NCI-H2196 (cell line): ENCODE results near the gene SERPINA1.

Experiments used
- DNase-seq: peaks from one replicate; lab custom pipeline; 2025; ENCODE audit not compliant: unreplicated experiment; lab: John Stamatoyannopoulos, UW

The SERPINA1 gene

GRCh38 chr14:94398182-94398479 is 9.7 kb upstream of the SERPINA1 start:
- no peak for DNase-seq

GRCh38 chr14:94397289-94398181 is 9.1 kb upstream of the SERPINA1 start:
- DNase-seq: no peak

GRCh38 chr14:94396628-94397225 is 8.3 kb upstream of the SERPINA1 start:
- no peak for DNase-seq

- no peak for DNase-seq
Measured at GRCh38 chr14:94395888-94396574, 7.6 kb upstream of the SERPINA1 start.

- DNase-seq: no peak
Measured at GRCh38 chr14:94395282-94395887, 7.0 kb upstream of the SERPINA1 start.

- no peak for DNase-seq
Measured at GRCh38 chr14:94394581-94395207, 6.3 kb upstream of the SERPINA1 start.

- DNase-seq: no peak
Measured at GRCh38 chr14:94394025-94394493, 5.7 kb upstream of the SERPINA1 start.

- no peak for DNase-seq
Measured at GRCh38 chr14:94393474-94393873, 5.1 kb upstream of the SERPINA1 start.

GRCh38 chr14:94392510-94392935 is 4.1 kb upstream of the SERPINA1 start:
- no peak for DNase-seq

GRCh38 chr14:94391281-94391975 is 3.0 kb upstream of the SERPINA1 start:
- DNase-seq: no peak

GRCh38 chr14:94390372-94391086 is 2.1 kb upstream of the SERPINA1 start:
- no peak for DNase-seq

- no peak for DNase-seq
Measured at GRCh38 chr14:94389731-94390371, 1.4 kb upstream of the SERPINA1 start.

GRCh38 chr14:94389104-94389469 is 685 bp upstream of the SERPINA1 start:
- no peak for DNase-seq

GRCh38 chr14:94388027-94388383 is 397 bp downstream of the SERPINA1 start:
- DNase-seq: no peak

GRCh38 chr14:94387051-94388026 is 1.1 kb downstream of the SERPINA1 start:
- no peak for DNase-seq

GRCh38 chr14:94386085-94387031 is 2.0 kb downstream of the SERPINA1 start:
- no peak for DNase-seq

- DNase-seq: no peak
Measured at GRCh38 chr14:94385553-94386057, 2.8 kb downstream of the SERPINA1 start.
